GM19438 (cell line): ENCODE results near the gene ERGIC1.
"Not testable (repeated sequence)": the region's sequence is repeated elsewhere in the genome, so short reads cannot be mapped to it uniquely, and the experiment has no call there.

Experiments used
- ATAC-seq: cut with Tn5 transposase; IDR thresholded peaks from one replicate; pipeline ENCODE4 v1.9.1; 2021; ENCODE audit warnings: low read depth; ENCODE audit not compliant: unreplicated experiment

ERGIC1 gene

DNA sequence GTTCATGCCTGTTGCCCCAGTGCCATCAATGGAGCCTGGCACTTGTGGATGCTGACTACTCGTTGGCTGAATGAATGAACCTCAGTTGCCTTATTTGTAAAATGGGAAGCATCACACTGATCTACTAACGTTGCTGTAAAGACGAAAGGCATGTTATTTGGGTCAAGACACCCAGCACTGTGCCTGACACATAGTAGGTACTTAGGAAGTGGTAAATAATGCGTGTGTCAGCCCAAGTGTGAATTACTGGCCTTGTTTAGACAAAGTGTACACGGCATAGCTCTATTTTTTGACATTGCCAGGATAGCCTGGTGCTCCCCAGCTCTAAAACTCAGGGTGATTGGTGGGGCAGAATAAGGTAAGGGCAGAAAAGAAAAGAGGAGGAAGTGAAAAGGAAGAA, 27.4 kb downstream of the ERGIC1 start:
- ATAC-seq, result no peak

DNA sequence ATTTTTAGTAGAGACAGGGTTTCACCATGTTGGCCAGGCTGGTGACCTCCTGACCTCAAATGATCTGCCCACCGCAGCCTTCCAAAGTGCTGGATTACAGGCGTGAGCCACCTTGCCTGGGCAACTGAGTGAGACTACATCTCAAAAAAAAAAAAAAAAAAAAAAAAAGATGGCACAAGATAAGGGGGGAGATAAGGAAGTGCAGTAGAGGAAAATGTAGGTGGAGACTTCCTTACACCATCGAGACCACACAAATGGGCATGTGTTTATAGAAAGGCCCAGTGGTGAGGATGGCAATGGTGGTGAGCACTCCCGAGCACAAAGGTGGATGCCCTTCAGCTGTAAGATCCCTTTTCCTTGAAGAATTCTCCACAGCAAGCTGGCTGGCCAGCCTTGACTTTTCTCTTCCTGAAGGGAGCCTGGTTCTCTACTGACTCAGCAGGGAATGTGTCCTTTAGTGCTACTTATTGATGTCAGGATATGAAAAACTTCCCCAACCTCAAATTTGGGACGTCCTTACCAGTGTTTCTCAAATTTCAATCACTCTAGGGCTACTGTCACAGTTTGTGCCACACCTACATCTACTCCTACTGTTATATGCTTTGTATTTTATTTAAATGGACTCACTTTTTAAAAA, 28.2 kb downstream of the ERGIC1 start:
- ATAC-seq, result no peak

DNA sequence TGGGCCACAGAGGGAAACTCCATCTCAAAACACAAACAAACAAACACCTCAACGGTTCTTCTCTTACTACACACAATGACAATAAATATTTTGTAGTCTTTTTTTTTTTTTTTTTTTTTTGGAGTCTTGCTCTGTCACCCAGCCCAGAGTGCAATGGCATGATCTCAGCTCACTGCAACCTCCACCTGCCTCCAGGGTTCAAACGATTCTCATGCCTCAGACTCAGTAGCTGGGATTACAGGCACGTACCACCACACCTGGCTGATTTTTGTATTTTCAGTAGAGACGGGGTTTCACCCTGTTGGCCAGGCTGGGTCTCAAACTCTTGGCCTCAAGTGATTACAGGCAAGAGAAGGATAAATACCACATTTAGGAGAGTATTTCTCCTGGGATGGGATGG, 30.1 kb downstream of the ERGIC1 start:
- not testable (repeated sequence) for ATAC-seq

DNA sequence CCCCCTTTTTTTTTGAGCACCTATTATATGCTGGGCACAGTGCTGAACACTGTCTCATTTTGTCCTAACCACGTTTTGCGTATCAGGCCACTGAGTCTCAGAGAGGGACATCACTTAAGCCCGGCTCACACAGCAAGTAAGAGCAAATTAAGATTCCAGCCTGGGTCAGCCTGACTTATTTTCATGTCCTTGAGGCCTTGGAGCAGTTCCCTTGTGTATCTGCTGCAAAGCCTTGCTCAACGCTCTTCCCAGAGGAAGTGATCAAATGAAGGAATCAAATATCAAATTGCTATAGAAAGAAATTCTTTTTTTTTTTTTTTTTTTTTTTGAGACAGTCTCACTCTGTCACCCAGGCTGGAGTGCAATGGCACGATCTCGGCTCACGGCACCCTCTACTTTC, 30.7 kb downstream of the ERGIC1 start:
- no peak for ATAC-seq

DNA sequence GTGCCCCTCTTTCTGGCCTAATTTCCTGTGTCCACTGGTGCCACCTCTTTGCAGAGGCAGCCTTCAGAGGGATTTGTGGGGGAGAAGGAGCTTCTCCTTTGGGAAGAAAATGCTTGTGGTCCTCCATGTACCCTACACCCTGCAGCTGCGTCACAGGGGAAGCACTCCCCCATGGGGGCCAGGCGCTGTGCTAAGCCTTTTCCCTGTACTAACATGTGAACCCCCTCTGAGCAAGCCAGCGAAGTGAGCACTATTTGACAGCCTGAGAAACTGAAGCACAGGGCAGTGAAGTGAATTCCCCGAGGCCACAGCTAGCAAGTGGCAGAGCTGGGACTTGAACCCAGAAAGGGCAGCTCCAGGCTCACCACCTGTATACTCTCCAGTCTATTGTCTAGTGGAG, 32.3 kb downstream of the ERGIC1 start:
- ATAC-seq, result no peak

DNA sequence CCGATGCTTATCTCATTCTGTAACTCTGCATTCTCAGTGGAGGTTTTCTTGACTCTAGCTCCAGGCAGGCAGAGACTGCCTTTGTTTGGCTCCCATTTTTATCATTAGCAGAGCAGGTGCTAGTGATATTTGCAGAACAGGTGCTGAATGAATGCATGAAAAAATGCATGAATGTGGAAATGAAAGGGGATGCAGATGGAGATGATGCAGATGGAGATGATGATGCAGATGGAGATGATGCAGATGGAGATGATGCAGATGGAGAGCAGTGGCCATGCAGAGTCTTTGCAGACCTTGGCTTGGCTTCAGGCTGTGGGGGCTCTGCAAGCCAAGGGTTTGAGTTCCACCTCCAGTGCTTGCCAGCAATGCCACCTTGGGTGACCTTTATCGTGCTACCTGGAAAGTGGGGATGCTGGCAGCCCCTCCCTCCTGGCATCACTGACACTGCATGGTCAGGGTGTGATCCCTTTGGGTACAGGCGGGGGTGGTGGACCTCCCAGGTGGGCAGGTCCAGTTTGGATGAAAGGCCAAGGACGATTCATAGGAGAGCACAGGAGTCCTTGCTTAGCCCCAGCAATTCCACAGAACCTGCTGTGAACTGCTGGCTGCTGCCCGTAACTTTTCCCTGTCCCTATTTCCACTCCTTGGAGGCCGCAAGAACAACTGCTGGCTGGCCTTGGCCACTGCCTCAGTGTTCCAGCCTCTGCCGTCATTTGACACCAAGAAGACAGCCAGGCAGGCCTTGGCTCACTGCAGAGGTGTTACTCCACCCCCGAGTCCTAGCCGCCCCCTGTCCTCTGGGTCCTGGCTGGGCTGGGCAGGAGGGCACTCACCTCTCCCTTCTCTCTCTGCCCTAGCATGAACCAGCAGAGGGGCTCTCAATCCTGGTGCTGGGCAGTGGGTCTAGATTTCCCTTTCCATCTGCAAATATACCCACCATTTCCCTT, 33.0 kb downstream of the ERGIC1 start:
- ATAC-seq, result no peak

DNA sequence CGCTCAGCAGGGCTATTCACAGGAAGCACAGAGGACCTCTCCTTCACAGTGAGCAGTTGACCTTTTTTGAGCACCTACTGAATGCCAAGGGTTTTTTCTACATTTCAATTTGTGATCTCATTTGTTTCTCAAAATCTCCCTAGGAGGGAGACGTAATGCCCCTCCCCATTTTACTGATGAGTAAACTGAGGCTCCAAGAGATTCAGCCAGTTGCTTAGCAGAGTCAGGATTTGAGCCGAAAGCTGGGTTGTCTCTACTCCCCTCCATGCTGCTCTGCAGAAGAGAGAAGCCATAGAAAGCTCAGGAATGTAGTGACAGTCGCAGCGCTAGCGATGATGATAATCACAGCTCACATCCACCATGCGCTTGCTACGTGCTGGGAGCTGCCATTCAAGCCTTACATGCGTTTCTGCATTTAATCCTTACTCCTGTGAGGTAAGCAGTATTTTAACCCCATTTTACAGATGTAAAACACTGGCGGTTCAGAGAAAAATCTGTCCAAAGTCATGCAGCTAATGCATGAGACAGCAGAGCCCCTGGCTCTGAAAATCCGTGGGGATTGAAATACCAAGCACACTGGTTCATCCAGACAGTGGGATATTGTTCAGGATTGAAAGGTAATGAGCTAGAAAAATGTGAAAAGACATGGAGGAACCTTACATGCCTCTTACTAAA, 33.8 kb downstream of the ERGIC1 start:
- ATAC-seq, result no peak

DNA sequence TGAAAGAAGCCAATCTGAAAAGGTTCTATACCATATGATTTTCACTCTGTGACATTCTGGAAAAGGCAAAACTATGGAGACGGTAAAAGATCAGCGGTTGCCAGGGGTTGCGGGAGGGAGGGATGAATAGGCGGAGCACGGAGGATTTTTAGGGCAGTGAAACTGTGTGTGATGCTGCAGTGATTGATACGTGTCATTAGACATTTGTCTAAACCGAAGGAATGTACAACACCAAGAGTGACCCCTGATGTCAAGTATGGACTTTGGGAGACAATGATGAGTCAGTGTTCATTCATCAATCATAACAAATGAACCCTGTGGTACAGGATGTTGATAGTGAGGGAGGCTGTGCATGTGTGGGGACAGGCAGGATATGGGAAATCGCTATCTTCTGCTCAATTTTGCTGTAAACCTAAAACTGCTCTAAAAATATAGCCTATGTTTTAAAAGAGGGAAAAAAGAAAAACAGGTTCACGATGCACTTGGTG, 34.4 kb downstream of the ERGIC1 start:
- no peak for ATAC-seq

DNA sequence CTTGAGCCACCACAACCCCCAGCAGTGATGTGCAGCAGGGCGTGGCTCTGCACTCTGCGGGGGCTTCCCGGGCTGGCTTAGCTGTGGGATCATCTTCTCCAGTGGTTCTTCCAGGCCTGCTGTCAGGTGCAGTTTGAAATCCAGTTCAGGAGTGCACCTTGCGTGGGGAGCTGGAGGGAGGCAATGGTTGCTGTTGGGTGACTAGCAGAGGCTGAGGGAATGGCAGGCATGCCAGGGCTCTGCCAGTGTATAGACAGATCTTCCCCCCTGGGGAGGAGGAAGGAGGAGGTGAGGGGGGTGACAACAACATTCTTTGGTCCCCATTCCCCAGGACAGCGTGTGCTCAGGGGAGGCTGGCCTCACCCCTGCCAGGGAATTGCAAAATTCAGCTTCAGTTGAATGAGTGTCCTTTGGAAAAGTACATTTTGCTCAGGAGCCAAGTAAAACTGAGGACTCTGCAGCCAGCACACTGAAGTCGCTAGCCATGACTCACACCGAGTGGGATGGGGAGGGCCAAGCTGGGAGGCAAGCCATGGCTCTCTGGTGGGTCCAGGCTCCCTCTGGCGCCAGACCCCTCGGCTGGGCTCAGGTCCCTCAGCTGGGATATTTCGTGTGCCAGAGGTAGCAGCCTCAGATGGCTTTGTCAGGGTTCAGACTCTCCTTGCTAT, 35.0 kb downstream of the ERGIC1 start:
- ATAC-seq, result no peak

DNA sequence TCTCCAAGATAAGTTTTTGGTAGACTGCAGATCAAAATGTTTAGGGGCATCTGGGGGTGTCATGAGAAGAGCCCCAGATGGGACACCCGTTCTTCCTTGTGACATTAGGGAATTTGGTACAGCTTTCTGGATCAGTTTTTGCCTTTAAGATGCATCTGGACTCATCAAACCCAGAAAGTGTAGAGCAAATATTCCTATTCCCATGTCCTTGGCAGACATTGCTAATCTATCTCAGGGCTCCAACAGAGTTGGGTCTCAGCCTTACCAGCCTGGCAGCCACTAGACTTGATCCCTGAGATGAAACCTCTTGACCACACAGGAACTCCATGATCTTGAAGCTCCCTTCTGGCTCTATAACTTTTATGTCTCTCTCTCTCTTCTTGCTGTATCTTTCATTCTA, 35.6 kb downstream of the ERGIC1 start:
- no peak for ATAC-seq

DNA sequence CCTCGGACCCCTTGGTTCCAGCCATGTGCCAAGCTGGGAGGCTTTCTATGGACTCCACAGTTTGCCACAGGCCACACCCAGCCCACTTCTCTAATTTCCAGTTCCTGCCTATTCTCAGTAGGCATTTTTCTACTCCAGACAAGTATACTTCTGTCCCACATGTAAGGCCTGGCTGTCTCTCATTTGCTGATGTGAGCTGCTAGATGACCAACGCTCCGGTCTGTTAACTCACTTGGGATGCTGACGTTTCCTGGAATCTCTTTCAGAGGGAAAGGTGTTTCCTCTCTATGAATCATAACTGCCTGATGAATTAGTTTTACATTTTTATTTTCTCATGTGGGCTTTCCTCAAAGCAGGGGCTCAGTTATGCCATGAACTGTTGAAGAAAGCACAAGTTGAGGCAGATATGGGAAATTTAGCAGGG, 36.3 kb downstream of the ERGIC1 start:
- no peak for ATAC-seq

DNA sequence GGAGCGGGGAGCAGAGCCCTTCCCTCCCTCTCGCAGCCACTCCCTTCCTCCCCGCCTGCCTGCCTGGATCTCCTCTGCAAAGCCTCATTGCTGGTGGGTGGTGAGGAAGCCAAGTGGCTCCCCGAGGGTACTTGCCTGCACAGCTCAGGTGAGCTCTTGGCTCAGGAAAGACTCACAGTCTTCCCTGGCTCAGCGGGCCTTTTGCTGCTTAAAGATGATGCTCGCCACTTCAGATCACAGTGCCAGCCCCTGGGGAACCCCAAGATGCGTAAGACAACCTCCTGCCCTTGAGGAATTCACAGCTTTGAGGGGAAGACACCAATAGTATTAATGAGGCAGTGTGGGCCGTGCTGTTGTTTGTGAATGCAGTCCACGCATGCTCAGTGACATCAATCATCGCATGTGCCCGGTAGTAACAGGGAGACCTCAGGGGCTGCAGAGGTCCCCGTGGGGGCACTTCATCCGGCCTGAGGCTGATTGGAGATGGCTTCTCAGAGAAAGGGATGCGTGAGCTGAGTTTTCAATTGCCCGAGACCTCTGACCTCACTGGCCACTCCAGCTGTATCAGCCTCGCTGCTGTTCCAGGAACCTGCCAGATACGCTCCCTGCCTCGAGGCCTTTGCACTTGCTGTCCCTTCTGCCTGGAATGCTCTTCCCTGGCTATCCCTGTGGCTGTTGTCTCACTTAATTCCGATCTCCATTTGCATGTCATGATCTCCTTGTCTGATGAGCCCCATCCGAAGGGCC, 36.8 kb downstream of the ERGIC1 start:
- no peak for ATAC-seq

DNA sequence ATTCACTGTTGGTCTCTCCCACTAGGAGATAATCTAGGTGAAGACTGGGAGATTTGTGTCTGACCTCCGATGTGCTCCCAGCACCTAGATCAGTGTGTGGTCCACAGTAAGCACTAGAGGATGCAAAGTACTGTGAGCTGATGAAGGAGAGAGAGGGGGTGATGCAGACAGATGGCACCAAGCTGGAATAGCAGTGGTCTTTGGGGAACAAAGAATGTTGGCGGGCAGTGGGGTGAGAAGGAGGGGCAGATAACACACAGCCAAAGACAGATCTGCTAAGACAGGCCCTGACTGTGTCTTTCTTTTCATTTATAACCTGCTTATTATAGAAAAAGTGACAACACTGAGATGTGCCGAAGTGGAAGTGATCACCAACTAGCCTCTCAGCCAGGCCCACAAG, 37.5 kb downstream of the ERGIC1 start:
- ATAC-seq, result no peak

DNA sequence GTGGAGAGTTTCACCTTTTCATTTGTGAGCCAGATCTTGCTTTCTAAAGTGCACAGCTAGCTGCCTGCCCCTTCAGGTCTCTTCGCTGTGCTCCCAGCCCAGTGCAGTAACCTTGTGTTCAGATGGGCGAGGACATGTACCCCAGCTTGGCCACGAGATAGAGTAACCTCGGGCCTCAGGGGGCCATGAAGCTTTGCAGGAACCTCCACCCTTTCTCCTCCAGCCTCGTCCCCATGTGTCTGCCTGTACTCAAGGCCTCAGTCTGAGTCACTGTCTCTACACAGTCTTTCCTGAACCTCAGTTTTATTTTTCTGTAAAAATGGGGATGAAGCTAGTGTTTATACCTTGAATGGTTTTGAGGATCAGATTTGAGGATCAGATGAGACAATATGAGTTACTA, 37.9 kb downstream of the ERGIC1 start:
- no peak for ATAC-seq

DNA sequence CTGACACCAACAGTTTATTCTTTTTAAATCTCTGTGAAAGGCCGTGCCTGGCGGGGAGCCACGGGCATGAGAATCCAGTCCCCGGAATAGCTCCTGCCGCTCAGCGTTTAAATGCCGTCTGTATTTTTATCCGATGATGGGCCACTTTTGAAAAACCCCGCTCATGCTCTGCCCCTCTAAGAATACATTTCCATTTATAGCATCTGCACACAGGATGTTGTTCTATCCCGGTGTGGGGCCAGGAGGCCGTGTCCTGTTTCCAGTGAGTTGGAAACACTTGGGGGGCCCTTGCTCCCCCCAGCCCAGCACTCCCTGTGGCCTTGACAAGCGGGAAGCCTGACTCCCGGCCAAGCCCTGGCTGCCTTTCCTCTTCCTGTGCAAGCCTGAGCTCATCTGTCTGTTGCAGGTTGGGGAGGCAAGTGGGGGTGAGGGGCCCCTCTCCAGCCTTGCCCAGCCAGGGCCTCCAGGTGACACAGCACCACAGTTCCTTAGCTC, 39.0 kb downstream of the ERGIC1 start:
- ATAC-seq, result no peak

DNA sequence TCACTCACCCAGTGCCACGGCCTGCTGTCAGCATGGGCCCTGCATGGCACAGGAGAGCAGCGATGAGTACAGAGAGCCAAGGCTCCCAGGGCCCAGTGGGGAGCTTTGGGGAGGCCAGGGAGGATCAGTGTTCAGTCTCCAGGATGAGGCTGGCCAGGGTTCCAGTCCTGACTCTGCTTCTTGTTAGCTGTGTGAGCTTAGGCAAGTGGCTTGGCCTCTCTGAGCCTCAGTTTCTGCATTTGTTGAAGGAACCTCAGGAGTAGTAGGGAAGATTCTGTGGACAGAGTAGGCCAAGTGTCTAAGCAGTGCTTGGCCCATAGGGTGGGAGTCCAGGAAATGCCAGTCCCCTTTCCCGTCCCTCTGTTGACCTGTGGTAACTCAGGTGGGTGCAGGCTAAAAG, 39.5 kb downstream of the ERGIC1 start:
- no peak for ATAC-seq

DNA sequence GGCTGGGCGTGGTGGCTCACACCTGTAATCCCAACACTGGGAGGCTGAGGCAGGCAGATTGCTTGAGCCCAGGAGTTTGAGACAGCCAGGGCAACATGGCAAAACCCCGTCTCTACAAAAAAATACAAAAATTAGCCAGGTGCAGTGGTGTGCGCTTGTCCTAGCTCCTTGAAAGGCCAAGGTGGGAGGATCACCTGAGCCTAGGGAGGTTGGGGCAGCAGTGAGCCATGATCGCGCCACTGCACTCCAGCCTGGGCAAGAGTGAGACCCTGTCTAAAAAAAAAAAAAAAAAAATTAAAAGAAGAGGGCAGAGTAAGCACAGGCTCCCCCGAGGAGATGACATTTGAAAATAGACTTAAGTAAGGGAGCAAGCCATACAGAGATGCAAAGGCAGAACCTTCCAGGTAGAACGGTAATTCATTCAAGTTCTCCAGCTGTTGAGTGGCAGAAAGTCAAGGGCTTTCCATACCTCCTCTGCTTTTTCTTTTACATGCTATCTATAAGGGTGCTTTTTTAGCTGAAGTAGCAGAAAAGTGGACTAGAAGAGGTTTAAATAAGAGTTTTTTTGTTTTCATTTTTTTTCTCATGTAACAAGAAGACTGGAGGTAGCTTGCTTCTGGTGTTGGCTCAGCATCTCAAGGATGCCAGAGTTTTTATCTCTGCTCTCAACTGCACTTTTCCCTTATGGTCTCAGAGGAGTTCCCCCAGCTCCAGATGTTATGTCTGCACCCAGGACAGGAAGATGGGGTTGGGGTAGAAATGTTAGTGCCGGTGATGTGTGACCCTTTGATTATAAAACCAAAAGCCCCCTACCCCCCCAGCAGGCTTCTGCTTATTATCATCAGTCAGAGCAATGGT, 40.8 kb downstream of the ERGIC1 start:
- ATAC-seq, result no peak

DNA sequence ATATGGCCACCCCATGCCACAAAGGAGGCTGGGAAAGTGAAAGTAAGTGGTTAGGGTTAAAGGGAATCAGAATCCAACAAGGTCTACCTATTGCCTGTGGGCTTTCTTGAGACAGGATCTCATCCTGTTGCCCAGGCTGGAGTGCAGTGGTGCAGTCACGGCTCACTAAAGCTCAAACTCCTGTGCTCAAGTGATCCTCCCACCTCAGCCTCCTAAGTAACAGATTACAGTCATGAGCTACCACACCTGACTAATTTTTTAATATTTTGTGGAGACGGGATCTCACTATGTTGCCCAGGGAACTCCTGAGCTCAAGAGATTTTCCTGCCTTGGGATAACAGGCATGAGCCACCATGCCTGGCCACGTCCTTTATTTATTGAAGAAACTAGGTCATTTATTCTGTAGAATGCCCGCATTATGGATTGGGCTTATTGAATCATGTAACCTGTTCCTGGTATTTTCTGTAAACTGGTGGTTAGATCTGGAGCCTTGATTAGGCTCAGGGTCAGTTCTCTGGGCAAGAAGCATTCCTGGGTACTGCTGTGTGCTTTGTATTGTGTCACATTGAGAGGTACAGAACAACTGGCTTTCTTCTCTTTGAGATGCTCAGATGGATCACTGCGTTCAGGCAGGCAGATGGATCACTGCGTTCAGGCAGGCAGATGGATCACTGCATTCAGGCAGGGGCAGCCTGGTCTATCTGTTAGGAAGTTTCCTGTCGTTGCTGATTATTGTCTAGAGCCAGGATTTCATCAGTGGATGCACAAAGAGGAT, 41.6 kb downstream of the ERGIC1 start:
- no peak for ATAC-seq
